Prostate gland (tissue), 2 donors: ENCODE results near the gene HNRNPA1.

Source experiments
- CTCF ChIP-seq, 4 experiments: fragments of 200-600 bp in 2 of 4; fragments of 450-650 bp in 2 of 4; sonication (generic) in 2 of 4; IDR thresholded peaks; 1 replicate in 3 of 4; 2 replicates in 1 of 4; pipeline ENCODE4 v1.5.1; 2016 to 2019; ENCODE audit warnings: antibody characterized with exemption in 4 of 4, mild to moderate bottlenecking in 2 of 4, moderate library complexity in 2 of 4
- POLR2A ChIP-seq: fragments of 450-650 bp; IDR thresholded peaks from one replicate; pipeline ENCODE4 v1.6.1; 2016; ENCODE audit warnings: antibody characterized with exemption, mild to moderate bottlenecking

GRCh38 chr12:54272214-54272613, 8.3 kb upstream of the HNRNPA1 start:
- no peak for TF ChIP-seq CTCF (IDR thresholded peaks at IDR 0.05)
- TF ChIP-seq POLR2A = no peak
